ENCODE results near the gene ST3GAL6. TPM values are rescaled to one million over a fixed set of nuclear protein-coding genes. Genes with fewer than 3 reads are reported as not detected.

The ST3GAL6 gene
- total and polyA plus RNA-seq, 2 of the 13 experiments (the other 11 are each of a cell fraction or from before 2014, with no cell fraction given), result 17.5 to 23.2 TPM

DNA sequence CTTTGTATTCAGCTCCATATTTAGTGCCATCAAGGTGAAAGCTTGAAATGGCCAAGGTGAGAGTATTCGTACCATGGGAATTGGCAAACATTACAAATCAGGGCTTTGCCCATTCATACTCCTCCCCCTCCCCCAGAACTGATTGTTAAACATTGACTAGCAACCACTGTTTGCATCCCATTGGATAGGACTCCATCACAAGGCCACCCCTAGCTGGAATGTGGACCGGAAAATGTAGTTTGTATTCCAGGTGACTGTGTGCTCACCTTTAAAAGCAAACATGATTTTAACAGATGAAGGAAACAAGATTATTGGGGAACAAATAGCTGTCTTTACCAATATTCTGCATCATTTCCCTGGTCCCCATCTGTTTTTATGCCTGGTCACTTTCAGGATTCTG, 14.1 kb downstream of the ST3GAL6 start (continued):
- no peak for TF ChIP-seq SRSF9 (IDR thresholded peaks at IDR 0.05; ENCODE audit: borderline replicate concordance, insufficient read depth, low read depth, low read length, poor library complexity, severe bottlenecking)
- TF ChIP-seq, protein P1, sequence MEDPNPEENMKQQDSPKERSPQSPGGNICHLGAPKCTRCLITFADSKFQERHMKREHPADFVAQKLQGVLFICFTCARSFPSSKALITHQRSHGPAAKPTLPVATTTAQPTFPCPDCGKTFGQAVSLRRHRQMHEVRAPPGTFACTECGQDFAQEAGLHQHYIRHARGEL (CRISPR knock-in tag; IDR thresholded peaks at IDR 0.05), result no peak
- TF ChIP-seq, protein P2, sequence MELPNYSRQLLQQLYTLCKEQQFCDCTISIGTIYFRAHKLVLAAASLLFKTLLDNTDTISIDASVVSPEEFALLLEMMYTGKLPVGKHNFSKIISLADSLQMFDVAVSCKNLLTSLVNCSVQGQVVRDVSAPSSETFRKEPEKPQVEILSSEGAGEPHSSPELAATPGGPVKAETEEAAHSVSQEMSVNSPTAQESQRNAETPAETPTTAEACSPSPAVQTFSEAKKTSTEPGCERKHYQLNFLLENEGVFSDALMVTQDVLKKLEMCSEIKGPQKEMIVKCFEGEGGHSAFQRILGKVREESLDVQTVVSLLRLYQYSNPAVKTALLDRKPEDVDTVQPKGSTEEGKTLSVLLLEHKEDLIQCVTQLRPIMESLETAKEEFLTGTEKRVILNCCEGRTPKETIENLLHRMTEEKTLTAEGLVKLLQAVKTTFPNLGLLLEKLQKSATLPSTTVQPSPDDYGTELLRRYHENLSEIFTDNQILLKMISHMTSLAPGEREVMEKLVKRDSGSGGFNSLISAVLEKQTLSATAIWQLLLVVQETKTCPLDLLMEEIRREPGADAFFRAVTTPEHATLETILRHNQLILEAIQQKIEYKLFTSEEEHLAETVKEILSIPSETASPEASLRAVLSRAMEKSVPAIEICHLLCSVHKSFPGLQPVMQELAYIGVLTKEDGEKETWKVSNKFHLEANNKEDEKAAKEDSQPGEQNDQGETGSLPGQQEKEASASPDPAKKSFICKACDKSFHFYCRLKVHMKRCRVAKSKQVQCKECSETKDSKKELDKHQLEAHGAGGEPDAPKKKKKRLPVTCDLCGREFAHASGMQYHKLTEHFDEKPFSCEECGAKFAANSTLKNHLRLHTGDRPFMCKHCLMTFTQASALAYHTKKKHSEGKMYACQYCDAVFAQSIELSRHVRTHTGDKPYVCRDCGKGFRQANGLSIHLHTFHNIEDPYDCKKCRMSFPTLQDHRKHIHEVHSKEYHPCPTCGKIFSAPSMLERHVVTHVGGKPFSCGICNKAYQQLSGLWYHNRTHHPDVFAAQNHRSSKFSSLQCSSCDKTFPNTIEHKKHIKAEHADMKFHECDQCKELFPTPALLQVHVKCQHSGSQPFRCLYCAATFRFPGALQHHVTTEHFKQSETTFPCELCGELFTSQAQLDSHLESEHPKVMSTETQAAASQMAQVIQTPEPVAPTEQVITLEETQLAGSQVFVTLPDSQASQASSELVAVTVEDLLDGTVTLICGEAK (IDR thresholded peaks at IDR 0.05), result no peak
- TF ChIP-seq, protein P2 (CRISPR knock-in tag; IDR thresholded peaks at IDR 0.05), result no peak
- TF ChIP-seq ZNF552 (CRISPR knock-in tag; IDR thresholded peaks at IDR 0.05; ENCODE audit: borderline replicate concordance), result no peak
- no peak for TF ChIP-seq ZNF839 (CRISPR knock-in tag; IDR thresholded peaks at IDR 0.05; ENCODE audit: borderline replicate concordance)
- TF ChIP-seq, protein P3, sequence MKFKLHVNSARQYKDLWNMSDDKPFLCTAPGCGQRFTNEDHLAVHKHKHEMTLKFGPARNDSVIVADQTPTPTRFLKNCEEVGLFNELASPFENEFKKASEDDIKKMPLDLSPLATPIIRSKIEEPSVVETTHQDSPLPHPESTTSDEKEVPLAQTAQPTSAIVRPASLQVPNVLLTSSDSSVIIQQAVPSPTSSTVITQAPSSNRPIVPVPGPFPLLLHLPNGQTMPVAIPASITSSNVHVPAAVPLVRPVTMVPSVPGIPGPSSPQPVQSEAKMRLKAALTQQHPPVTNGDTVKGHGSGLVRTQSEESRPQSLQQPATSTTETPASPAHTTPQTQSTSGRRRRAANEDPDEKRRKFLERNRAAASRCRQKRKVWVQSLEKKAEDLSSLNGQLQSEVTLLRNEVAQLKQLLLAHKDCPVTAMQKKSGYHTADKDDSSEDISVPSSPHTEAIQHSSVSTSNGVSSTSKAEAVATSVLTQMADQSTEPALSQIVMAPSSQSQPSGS (CRISPR knock-in tag; IDR thresholded peaks at IDR 0.05), result no peak
- no peak for TF ChIP-seq ZFP37 (CRISPR knock-in tag; IDR thresholded peaks at IDR 0.05; ENCODE audit: borderline replicate concordance)
- no peak for TF ChIP-seq FIP1L1 (IDR thresholded peaks at IDR 0.05; ENCODE audit: borderline replicate concordance, insufficient read depth, low read depth, low read length)
- no peak for TF ChIP-seq ISX (CRISPR knock-in tag; conservative IDR thresholded peaks at IDR 0.05)
- TF ChIP-seq ZNF570 (CRISPR knock-in tag; IDR thresholded peaks at IDR 0.05; ENCODE audit: borderline replicate concordance), result no peak
- TF ChIP-seq FOXA1 (IDR thresholded peaks at IDR 0.05), result no peak
- peak; percentile 53 for TF ChIP-seq FOXA1 (CRISPR knock-in tag; IDR thresholded peaks at IDR 0.05)
- TF ChIP-seq, protein P4, sequence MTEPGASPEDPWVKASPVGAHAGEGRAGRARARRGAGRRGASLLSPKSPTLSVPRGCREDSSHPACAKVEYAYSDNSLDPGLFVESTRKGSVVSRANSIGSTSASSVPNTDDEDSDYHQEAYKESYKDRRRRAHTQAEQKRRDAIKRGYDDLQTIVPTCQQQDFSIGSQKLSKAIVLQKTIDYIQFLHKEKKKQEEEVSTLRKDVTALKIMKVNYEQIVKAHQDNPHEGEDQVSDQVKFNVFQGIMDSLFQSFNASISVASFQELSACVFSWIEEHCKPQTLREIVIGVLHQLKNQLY (CRISPR knock-in tag; IDR thresholded peaks at IDR 0.05), result peak; percentile 79
- TF ChIP-seq ZNF850 (CRISPR knock-in tag; conservative IDR thresholded peaks at IDR 0.05), result no peak
- TF ChIP-seq, protein P5, sequence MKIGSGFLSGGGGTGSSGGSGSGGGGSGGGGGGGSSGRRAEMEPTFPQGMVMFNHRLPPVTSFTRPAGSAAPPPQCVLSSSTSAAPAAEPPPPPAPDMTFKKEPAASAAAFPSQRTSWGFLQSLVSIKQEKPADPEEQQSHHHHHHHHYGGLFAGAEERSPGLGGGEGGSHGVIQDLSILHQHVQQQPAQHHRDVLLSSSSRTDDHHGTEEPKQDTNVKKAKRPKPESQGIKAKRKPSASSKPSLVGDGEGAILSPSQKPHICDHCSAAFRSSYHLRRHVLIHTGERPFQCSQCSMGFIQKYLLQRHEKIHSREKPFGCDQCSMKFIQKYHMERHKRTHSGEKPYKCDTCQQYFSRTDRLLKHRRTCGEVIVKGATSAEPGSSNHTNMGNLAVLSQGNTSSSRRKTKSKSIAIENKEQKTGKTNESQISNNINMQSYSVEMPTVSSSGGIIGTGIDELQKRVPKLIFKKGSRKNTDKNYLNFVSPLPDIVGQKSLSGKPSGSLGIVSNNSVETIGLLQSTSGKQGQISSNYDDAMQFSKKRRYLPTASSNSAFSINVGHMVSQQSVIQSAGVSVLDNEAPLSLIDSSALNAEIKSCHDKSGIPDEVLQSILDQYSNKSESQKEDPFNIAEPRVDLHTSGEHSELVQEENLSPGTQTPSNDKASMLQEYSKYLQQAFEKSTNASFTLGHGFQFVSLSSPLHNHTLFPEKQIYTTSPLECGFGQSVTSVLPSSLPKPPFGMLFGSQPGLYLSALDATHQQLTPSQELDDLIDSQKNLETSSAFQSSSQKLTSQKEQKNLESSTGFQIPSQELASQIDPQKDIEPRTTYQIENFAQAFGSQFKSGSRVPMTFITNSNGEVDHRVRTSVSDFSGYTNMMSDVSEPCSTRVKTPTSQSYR (CRISPR knock-in tag; IDR thresholded peaks at IDR 0.05; ENCODE audit: borderline replicate concordance), result peak; percentile 75; the same call in 1 of the 2 replicates
